ENCODE data around the gene IKZF5. TPM values are rescaled to one million over a fixed set of nuclear protein-coding genes. Genes with fewer than 3 reads are reported as not detected.

The IKZF5 gene
- total and polyA plus RNA-seq, 2 donors (not counting 1 experiment from before 2014, with no cell fraction given), result 15.8 to 24.6 TPM

GRCh38 chr10:123007558-123008354 is 839 bp downstream of the IKZF5 start:
- H3K4me3 Mint-ChIP-seq, result peak overlapping the region; percentile 98
- no peaks in the 10 kb centered on the region for H3K27me3 Mint-ChIP-seq
- no peak for DNase-seq
- peak overlapping the region; percentile 96 for H3K4me2 ChIP-seq (replicated peaks; ENCODE audit: low read depth, low read length, poor library complexity, severe bottlenecking)
- peaks cover 49% of the 10 kb centered on the region for H3K4me1 Mint-ChIP-seq
- no peak for ATAC-seq (ENCODE audit: low read depth)
- peak overlapping the region; percentile 92 for H3K9ac ChIP-seq (ENCODE audit: low read length)
- peaks cover 0 to 7% of the 10 kb centered on the region in 2 experiments for H3K36me3 ChIP-seq (replicated peaks in 1 of 2; ENCODE audit: control extremely low read depth in 1 of 2, control insufficient read depth in 1 of 2, extremely low read depth in 1 of 2, insufficient read depth in 2 of 2, low read length in 1 of 2)
- H2AFZ ChIP-seq (ENCODE audit: insufficient read depth, low read depth, low read length, poor library complexity, severe bottlenecking), result peak overlapping the region; percentile 96
- ChIA-PET POLR2A (interaction anchor here (0.7 to 1.8 kb wide), 4 partner anchors 27 to 1079 kb away, joined by 3 to 12 read pairs (median 4); partner anchors contain the start of genes ATE1, BUB3 and C10orf88), CTCF (interaction anchor here (1.4 to 3.7 kb wide), 4 partner anchors 28 to 146 kb away, joined by 3 to 26 read pairs (median 3); partner anchors contain the start of genes BUB3 and PSTK)
- intact Hi-C loops (cut with micrococcal nuclease), result loop anchor here (1.0 to 5.0 kb wide), 8 partner anchors 27 to 1910 kb away; partner anchors contain the start of genes ATE1, BUB3, C10orf88 and EEF1AKMT2
- peak overlapping the region; percentile 63 to 100 (median 95) for H3K4me3 ChIP-seq (ENCODE audit: control extremely low read depth in 1 of 5, extremely low read depth in 1 of 5, insufficient read depth in 1 of 5, low read depth in 2 of 5, low read length in 4 of 5)
- TF ChIP-seq EZH2 (IDR thresholded peaks at IDR 0.05; ENCODE audit: borderline replicate concordance, insufficient read depth, low read depth, low read length, poor library complexity, severe bottlenecking) (no peak), CTCF (IDR thresholded peaks at IDR 0.05) (no peak)
- peaks cover 81% of the 10 kb centered on the region for H3K79me2 ChIP-seq (ENCODE audit: control insufficient read depth, insufficient read depth, low read length)
- WGBS (ENCODE audit: insufficient coverage), result 4% methylated on average over 22 of the region's 30 CpGs
- peak overlapping the region; percentile 98 for H3K27ac Mint-ChIP-seq
- no peaks in the 10 kb centered on the region for H3K9me3 ChIP-seq (ENCODE audit: control extremely low read depth in 1 of 3, control insufficient read depth in 2 of 3, insufficient read depth in 1 of 3, low read length in 2 of 3)
- no peaks in the 10 kb centered on the region for H3K9me3 Mint-ChIP-seq (ENCODE audit: insufficient read depth)
- H4K20me1 ChIP-seq (ENCODE audit: control insufficient read depth, insufficient read depth, low read length, poor library complexity, severe bottlenecking), result peaks cover 32% of the 10 kb centered on the region
- peaks cover 22 to 25% of the 10 kb centered on the region in 2 donors for H3K4me1 ChIP-seq (ENCODE audit: control insufficient read depth in 2 of 2, insufficient read depth in 2 of 2, low read length in 2 of 2)
- peak overlapping the region; percentile 92 to 98 for H3K27ac ChIP-seq (ENCODE audit: low read length in 2 of 2)
- H3K27me3 ChIP-seq (replicated peaks in 1 of 4; ENCODE audit: control extremely low read depth in 1 of 4, control insufficient read depth in 3 of 4, insufficient read depth in 4 of 4, low read length in 3 of 4), result no peaks in the 10 kb centered on the region

DNA sequence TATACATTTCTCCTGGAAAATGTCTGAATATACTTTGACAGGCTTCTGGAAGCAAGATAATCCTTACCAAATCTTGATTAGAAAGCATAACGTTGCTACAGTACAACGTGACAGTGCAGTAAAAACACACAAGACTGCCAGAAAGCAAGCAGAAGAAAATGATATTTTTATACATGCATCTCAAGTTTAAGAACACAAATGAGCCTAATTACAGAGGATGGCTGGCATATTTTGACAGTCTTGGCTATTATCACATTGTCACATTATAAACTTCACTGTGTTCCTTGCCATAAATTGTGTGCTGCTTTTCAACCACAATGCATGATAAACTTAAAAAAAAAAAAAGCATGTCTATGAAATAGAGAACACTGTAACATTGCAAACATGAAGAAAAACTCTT is 4.3 kb downstream of the IKZF5 start:
- Mint-ChIP-seq H3K27me3 (no peaks in the 10 kb centered on the region), H3K4me3 (no peak overlapping the region), H3K9me3 (ENCODE audit: insufficient read depth) (no peaks in the 10 kb centered on the region), H3K4me1 (peaks cover 48% of the 10 kb centered on the region), H3K27ac (no peak overlapping the region)
- Histone ChIP-seq H3K9ac (ENCODE audit: low read length) (no peak overlapping the region), H4K20me1 (ENCODE audit: control insufficient read depth, insufficient read depth, low read length, poor library complexity, severe bottlenecking) (peaks cover 61% of the 10 kb centered on the region), H2AFZ (ENCODE audit: insufficient read depth, low read depth, low read length, poor library complexity, severe bottlenecking) (no peak overlapping the region), H3K4me3 (ENCODE audit: control extremely low read depth in 1 of 5, extremely low read depth in 1 of 5, insufficient read depth in 1 of 5, low read depth in 2 of 5, low read length in 4 of 5) (no peak overlapping the region), H3K27me3 (replicated peaks in 1 of 4; ENCODE audit: control extremely low read depth in 1 of 4, control insufficient read depth in 3 of 4, insufficient read depth in 4 of 4, low read length in 3 of 4) (no peaks in the 10 kb centered on the region), H3K36me3 (replicated peaks in 1 of 2; ENCODE audit: control extremely low read depth in 1 of 2, control insufficient read depth in 1 of 2, extremely low read depth in 1 of 2, insufficient read depth in 2 of 2, low read length in 1 of 2) (peaks cover 0 to 7% of the 10 kb centered on the region in 2 experiments), H3K9me3 (ENCODE audit: control extremely low read depth in 1 of 3, control insufficient read depth in 2 of 3, insufficient read depth in 1 of 3, low read length in 2 of 3) (no peaks in the 10 kb centered on the region), H3K27ac (ENCODE audit: low read length in 2 of 2) (no peak overlapping the region), H3K4me1 (ENCODE audit: control insufficient read depth in 2 of 2, insufficient read depth in 2 of 2, low read length in 2 of 2) (peaks cover 15 to 22% of the 10 kb centered on the region in 2 donors), H3K79me2 (ENCODE audit: control insufficient read depth, insufficient read depth, low read length) (peaks cover 96% of the 10 kb centered on the region), H3K4me2 (replicated peaks; ENCODE audit: low read depth, low read length, poor library complexity, severe bottlenecking) (no peak overlapping the region)
- TF ChIP-seq EZH2 (IDR thresholded peaks at IDR 0.05; ENCODE audit: borderline replicate concordance, insufficient read depth, low read depth, low read length, poor library complexity, severe bottlenecking), result no peak
- no peak for TF ChIP-seq CTCF (IDR thresholded peaks at IDR 0.05)
- ATAC-seq (ENCODE audit: low read depth) (no peak), DNase-seq (no peak)
- intact Hi-C loops (cut with micrococcal nuclease), result no loop called here
- CTCF ChIA-PET, result interaction anchor here (0.6 kb wide), 1 partner anchor 1270 kb away, joined by 3 read pairs; no protein-coding TSS in a partner anchor
- POLR2A ChIA-PET, result no interaction called here
- 100% methylated on average over 2 of the region's 2 CpGs for WGBS (ENCODE audit: insufficient coverage)

Data from B cell (primary cell).